ENCODE data around the gene USP2.
A peak's percentile ranks its signal among the peaks of the same experiment; 100 is the strongest.

The USP2 gene

DNA sequence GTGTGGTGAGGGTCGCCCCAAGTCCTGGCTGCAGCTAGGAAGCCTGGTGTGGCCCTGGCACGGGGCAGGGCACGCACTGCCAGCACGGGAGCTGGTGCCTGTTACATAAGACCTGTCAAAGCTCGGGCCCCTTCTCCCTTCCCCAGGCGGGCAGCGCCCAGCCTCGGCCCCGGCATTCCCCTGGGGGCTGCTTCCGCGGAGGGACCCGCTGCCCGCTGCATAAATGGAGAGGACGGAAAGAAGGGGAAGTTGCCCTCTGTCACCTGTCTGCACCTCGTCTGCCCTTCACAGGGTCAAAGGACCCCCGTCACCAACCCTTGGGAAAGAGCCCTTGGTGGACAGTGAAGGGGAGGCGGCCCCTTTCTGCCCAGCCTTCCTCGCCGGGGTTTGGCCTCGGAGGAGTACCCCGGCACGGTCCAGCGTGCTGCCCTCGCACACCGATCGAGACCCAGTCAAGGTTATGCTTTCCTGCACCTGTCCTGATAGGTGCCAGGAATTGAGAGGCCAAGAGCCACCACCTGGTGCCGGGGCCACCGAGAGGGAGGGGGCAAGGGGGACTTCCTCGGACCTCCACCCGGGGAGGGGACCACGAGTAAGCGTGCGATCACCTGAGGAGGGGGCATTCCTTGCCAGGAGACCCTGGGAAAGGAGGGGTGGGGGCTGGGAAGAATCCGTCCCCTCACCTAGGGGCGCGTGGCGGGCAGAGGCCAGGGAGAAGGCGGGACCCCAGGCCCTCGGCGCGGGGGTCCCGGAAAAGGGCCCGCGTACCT, 18.2 kb downstream of the USP2 start:
- DNase-seq (ENCODE audit: low read depth in 2 of 2) = no peak

GRCh38 chr11:119362741-119363080, 18.8 kb downstream of the USP2 start:
- DNase-seq (ENCODE audit: low read depth in 2 of 2) = no peak

DNA sequence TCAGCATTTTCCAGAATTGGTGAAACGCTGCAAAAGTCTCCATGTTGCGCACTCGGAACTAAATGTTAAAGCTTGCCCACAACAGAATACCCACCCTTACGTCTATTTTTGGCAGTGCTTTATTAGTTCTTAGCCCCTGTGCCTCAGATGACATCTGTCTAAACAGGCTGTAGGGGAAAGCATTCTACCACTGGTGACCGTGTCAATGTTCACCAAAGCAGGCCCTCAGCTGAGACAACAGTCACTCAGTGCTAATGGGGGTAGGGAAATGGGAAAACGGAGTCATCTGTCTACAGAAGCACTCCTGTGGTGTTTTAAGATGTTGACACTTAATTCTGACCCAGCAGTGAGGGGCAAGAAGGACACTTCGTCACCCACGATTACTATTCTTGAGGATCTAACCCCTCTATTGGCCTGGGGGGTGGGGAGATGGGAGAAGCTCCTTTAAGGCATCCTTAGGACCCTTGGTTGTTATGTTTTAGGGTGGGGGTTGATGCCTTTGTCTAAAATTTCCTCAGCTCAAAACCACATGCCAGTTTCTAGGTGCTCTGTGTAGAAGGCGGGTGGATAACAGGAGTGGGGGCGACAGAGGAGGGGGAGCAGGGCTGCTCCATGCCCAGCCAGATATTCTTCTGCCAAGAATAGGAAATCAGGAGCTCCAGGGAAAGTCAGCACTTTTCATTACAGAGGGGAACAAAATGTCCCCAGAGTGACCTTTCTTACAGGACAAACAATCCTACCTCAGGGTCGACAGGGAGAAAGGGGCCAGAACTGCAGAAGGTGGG, 19.4 kb downstream of the USP2 start:
- DNase-seq (ENCODE audit: low read depth in 2 of 2) = no peak

- no peak for DNase-seq (ENCODE audit: low read depth in 2 of 2)
These were observed 20.3 kb downstream of the USP2 start for GRCh38 chr11:119361056-119361787.

DNA sequence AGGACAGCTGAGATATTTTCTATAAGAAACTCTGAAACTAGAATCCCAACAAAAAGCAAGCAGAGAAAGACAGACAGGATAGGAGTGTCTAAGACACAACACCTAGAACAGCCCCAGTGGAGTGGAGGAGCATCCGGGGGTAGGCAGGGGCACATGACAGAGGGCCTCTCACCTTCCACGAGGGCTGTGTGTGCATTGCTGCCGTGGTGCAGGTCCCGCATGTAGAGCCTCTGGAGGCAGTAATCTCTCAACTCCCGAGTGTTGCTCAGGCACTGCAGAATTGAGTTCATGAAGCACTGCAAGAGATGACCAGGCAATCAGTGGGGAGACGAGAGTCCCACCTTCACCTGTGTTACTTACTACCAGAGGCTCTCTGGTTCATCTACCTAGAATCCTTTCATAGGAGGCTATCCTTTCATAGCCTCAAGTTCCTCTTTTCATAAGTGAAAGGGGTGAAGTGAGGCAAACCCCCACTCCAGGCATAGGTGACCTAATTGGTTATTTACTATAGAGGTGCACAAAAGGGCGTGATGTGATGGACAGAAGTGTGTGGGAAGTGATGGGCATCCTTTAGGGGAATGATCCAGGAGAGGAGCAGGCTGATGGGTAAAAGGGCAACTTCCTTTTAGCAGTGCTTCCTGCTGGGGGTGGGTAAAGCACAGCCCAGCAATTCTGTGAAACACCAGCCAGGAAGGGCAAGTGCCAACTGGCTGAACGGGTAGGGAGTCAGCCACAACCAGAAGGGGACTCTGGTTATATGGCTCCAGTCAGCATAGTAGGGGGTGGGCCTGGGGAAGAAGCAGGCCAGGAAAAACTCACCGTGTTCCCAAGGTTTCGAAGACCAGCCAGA, 21.9 kb downstream of the USP2 start:
- DNase-seq (ENCODE audit: low read depth in 2 of 2) = no peak

DNA sequence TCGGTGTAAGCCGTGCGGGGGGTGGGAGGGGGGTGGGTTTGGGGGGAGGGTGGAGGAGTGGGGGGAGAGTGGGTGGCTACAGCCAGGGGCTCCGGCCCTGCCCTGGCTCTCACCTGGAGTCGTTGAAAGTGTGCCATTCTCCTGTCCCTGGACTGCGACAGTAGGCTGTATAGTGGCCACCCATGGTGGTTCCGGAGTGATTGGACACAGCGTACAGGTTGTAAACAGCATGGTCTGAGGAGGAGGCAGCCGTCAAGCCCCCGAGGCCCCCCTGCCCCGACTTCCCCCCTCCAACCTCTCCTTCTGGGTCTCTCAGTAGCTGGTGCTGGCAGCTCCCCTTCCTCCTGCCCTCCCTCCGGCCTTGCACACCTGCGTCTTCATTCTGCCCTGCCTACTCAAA, 24.4 kb downstream of the USP2 start:
- no peak for DNase-seq (ENCODE audit: low read depth in 2 of 2)

DNA sequence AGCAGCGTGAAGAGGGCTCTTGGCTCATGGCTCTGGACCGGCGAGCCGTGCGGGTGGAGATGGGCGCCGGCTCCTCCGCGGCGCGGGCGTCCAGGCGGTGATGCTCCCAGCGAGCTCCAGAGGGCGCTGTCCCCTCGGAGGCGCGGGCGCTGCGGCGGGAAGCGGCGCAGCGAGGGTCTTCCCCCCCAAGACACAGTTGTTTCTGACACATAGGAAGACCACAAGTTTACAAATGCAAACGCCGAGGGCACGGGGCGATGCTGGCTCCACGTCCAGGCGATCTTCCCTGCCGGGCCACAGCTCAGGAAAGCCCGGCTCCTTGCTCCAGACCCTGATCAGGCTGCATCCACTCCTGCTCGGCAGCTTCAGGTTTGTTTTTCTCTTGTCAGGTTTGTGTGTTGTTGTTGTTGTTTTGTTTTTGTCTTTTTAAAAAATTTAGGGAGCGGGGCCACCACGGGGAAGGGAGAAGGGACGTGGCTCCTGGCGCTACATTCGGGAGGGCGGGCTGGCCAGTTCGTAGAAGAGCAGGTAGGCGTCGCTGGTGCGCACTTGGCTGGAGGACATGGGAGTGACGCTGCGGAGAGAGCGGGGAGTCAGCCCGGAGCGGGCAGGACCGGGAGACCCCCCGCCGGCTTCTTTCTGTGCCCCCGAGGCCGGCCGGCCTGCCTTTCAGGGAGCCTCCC, 25.0 kb downstream of the USP2 start:
- DNase-seq (ENCODE audit: low read depth in 2 of 2) = no peak

DNA sequence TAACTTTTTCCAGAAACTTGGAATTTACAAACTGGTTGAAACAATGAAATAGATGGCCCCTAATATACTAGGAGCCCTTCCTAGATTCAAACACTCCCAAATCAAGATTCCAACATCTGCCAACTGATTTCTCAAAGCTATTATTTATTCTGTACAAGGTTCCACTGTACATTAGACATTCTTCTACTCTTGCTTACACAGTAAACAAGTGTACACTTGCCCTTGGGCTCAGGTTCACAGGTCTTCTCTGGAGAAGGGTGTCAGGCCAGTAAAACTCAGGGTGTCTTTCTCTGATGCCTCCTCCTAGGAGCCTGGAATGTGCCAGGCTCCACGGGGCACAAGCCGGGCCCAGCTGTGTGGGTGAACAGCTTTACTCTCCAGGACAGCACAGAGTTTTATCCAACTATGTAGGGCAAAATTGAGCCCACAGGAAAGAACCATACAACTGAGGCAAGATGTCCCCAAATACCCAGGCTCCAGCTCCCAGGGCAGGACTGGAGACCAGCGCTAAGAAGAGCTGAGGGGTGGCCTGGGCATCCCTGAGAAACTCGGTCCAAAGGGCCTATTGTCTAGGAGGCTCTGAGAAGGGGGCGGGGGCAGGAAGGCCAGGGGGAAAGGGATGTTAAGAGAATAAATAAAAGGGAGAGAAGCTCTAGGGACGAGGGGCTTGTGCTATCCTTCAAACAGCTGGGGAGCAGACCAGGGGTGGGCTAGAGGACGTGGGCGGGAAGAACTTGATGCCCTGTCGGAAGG, 26.2 kb downstream of the USP2 start:
- DNase-seq (ENCODE audit: low read depth in 2 of 2) = no peak

DNA sequence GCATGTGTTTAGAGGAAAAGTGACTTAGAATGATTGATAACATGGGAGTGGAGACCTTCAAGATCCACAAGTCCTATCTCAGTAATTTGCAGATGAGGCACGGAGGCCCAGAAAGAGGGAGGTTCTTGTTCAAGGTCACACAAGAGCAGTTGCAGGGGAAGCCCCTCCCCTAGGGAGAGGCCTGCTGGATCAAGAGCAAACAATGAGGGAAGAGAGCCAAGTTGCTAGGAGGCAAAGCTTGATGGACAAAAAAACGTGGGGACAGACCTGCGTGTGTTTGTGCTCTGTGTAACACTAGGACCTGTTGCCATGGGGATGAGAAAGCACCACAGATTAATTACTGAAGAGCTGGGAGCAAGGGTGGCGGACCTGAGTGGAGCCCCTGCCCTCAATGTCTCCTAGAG, 28.6 kb downstream of the USP2 start:
- no peak for DNase-seq (ENCODE audit: low read depth in 2 of 2)

DNA sequence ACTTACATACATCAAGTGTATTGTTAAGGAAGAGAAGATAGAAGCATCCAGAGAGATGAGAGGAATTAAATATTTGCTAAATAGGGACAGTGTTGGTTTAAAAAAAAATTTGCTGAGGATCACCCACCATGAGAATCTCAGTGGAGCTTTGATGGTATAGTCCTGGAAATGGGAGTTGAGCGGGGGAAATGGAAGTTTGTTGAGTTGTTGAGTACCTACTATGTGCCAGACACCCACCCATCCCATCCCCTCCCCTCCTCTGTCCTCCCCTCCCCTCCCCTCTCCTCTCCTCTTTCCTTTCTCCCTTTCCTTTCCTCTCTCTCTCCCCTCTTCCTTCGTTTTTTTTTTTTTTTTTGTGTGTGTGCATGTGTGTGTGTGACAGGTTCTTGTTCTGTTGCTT, 30.3 kb downstream of the USP2 start:
- DNase-seq (ENCODE audit: low read depth in 2 of 2) = no peak

GRCh38 chr11:119350302-119350701, 31.2 kb downstream of the USP2 start:
- no peak for DNase-seq (ENCODE audit: low read depth in 2 of 2)

DNA sequence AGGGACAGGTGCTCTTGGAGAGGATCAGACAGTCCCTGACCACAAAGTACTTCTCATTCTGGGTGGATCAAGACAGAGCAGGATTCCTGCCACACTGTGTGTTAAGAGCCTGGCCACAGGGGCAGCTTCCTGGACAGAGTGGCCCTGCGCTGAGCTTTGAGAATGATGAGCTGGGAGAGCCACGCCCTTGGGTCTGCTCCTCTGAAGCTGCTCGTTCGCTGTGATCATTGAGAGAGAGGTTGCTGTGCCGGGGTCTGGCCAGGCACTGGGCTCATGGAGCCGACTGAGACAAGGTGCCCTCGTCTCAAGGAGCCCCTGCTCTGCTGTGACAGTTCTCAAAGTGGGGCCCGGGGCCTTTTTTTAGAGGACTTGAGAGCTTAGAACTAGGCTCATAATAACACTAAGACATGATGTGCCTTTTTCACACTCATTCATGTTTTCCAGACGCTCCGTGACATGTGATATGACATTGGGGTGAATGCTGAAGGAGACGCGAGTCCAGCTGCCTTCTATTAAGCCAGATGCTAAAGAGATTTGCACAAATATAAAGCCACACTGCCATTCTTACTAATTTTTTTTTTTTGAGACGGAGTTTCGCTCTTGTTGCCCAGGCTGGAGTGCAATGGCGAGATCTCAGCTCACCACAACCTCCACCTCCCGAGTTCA, 33.4 kb downstream of the USP2 start:
- DNase-seq (ENCODE audit: low read depth in 2 of 2) = no peak

DNA sequence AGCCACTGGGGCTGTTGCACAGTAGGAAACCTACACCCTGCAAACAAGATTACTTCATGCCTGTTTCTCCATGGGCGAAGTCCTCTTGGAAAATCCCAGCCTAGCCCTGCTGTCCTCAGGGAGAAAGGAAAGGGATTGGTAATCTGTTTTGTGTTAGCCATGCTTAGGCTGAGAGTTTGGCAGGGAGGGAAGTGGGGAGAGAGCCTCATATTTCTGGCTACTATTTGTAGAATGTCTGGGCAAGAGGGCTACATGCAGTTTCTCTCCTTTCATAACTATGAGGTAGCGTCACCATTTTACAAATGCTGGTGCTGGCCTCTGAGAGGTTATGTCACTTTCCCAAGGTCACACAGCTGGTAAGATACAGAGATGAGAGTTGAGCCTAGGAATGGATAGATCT, 34.2 kb downstream of the USP2 start:
- DNase-seq (ENCODE audit: low read depth in 2 of 2) = peak in 1 of 2 experiments; percentile 47

DNA sequence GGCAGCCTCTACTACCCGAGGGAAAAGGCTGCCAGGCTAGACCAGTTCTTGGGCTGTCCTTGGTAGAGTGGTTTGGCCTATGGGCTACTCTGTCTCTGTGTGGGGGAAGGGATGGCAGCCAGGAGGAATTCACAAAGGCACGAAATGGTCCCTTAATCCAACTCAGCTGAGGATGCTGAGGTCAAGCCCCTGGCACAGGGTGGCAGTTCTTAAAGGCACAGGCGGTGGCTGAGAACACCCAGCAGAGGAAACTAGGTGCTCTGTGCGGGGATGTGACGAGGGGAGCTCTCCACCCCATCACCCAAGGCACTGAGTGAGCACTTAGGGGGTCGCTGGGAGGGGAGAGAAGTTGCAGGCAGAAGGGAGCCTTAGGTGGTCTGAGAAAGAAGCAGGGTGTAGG, 34.9 kb downstream of the USP2 start, which contains the start of gene MFRP:
Gene MFRP, minus strand, starts transcription at position 101 of the 400 bp plus-strand sequence. CDS start 192 bp downstream, outside the sequence.
- DNase-seq (ENCODE audit: low read depth in 2 of 2) = no peak

- no peak for DNase-seq (ENCODE audit: low read depth in 2 of 2)
These were observed 35.8 kb downstream of the USP2 start for GRCh38 chr11:119345685-119346084.

GRCh38 chr11:119344291-119345010, 37.0 kb downstream of the USP2 start:
- DNase-seq (ENCODE audit: low read depth in 2 of 2) = no peak

DNA sequence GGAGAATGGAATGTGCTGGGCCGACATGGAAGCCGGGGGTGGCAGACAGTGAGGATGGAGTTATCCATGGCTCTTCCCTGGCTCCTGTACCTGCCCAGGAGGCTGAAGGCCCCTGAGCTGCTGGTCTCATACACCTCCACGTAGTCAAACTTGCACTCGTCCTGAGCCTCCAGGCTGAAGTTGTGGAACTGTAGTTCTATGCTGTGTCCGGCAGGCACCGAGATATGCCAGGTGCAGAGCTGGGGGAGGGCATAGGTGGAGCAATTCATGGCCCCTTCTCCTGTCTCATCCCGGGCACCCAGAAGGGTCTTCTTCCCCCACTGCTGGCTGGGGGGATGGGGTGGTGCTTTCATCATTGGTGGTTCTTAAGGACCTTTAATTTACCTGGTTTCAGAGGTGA, 37.8 kb downstream of the USP2 start:
- DNase-seq (ENCODE audit: low read depth in 2 of 2) = no peak

DNA sequence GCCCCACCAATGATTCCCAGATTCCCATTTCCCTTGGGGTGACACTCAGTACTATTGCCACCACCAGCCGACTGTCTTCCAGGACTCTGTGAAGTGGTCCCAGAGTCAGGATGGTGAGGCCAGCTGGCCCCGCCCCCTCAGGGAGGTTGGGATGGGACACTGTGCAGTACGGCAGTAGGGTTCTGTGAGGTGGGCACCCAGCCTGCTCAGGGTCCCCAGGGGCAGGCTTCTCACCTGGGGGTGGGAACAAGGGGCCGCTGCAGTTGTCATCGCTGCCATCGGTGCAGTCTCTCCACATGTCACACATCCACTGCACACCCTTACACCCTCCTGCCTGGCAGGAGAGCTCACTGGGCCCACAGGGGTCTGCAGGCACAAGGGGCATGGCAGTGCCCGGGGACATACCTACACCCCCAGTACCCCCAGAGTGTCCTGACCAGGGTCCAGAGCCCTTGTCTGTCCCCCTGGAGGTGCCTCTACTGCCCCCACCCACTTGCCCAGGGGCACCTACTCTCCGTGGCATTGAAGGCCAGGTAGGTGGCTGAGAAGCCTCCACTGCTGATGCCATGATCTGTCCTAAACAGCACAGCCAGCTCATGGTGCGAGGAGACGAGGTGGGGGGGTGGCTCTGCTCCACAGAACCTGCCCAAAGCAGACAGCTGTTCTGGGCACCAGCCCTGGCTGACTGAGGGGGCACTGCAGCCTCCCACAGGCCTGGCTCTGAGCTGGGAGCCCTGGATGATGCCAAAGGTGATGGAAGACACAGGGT, 38.9 kb downstream of the USP2 start:
- no peak for DNase-seq (ENCODE audit: low read depth in 2 of 2)

DNA sequence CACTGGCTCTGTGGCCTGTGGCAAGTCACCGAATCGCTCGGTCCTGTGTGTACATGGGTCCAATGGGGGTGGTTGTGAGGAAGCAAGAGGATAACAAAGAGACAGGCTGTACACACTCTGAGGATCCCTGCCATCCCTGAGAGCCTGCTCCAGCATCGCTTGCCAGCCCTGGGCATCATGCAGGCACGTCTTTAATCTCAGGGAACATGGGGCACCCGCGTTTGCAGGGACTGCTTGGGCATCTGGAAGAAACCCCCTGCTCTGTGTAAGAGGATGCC, 39.5 kb downstream of the USP2 start:
- DNase-seq (ENCODE audit: low read depth in 2 of 2) = no peak
